Astrocyte (in vitro differentiated cells and primary cell): ENCODE results near the gene PYGL. TPM values are rescaled to one million over a fixed set of nuclear protein-coding genes. Genes with fewer than 3 reads are reported as not detected.

Experiments used
- DNase-seq: peaks from one replicate; pipeline ENCODE4 v3.0.0-alpha.2; 2010; ENCODE audit warnings: low read depth
- FAIRE-seq: peaks from 2 replicates; lab custom pipeline; 2011; peaks lifted over from hg19 to GRCh38; lab: Jason Lieb, UNC
- H2AFZ ChIP-seq: 2 replicates; pipeline ENCODE4 v1.6.0; 2012; ENCODE audit warnings: low read depth, low read length, inconsistent platforms
- H3K27ac ChIP-seq: 2 replicates; pipeline ENCODE4 v1.5.1; 2011; ENCODE audit warnings: low read depth, low read length, inconsistent platforms
- H3K27me3 ChIP-seq: 2 replicates; pipeline ENCODE4 v1.6.0; 2011; ENCODE audit warnings: low read length, inconsistent platforms; ENCODE audit not compliant: insufficient read depth
- H3K36me3 ChIP-seq: 2 replicates; pipeline ENCODE4 v1.5.1; 2011; ENCODE audit warnings: low read length, inconsistent platforms; ENCODE audit not compliant: insufficient read depth
- H3K4me1 ChIP-seq: 2 replicates; pipeline ENCODE4 v1.5.1; 2011; ENCODE audit warnings: low read length, inconsistent platforms; ENCODE audit not compliant: insufficient read depth
- H3K4me2 ChIP-seq: 2 replicates; pipeline ENCODE4 v1.6.0; 2012; ENCODE audit warnings: low read length, inconsistent platforms
- H3K4me3 ChIP-seq: 2 replicates; pipeline ENCODE4 v1.5.1; 2011; ENCODE audit warnings: low read depth, mild to moderate bottlenecking, low read length, inconsistent platforms; ENCODE audit not compliant: insufficient read depth
- H3K79me2 ChIP-seq: 2 replicates; pipeline ENCODE4 v1.6.0; 2012; ENCODE audit warnings: mild to moderate bottlenecking, low read length, inconsistent platforms; ENCODE audit not compliant: insufficient read depth
- H3K9ac ChIP-seq: 2 replicates; pipeline ENCODE4 v1.6.0; 2012; ENCODE audit warnings: mild to moderate bottlenecking, low read length, inconsistent platforms
- H3K9me3 ChIP-seq: 2 replicates; pipeline ENCODE4 v1.5.1; 2012; ENCODE audit warnings: low read depth, mild to moderate bottlenecking, low read length, inconsistent platforms; ENCODE audit not compliant: insufficient read depth
- H4K20me1 ChIP-seq: 2 replicates; pipeline ENCODE4 v1.6.0; 2012; ENCODE audit warnings: low read length, inconsistent platforms; ENCODE audit not compliant: insufficient read depth
- H3K27ac Mint-ChIP-seq: one replicate; pipeline ENCODE4 v1.8.0; 2021; ENCODE audit warnings: mild to moderate bottlenecking, mixed read lengths; ENCODE audit not compliant: unreplicated experiment
- H3K27me3 Mint-ChIP-seq: one replicate; pipeline ENCODE4 v1.8.0; 2021; ENCODE audit warnings: low read depth, mixed read lengths; ENCODE audit not compliant: unreplicated experiment
- H3K36me3 Mint-ChIP-seq: one replicate; pipeline ENCODE4 v1.8.0; 2021; ENCODE audit warnings: low read depth, mixed read lengths; ENCODE audit not compliant: unreplicated experiment
- H3K4me1 Mint-ChIP-seq: one replicate; pipeline ENCODE4 v1.8.0; 2021; ENCODE audit warnings: low read depth, mixed read lengths; ENCODE audit not compliant: unreplicated experiment
- H3K4me3 Mint-ChIP-seq: one replicate; pipeline ENCODE4 v1.8.0; 2021; ENCODE audit warnings: mild to moderate bottlenecking, moderate library complexity, mixed read lengths; ENCODE audit not compliant: unreplicated experiment
- H3K9me3 Mint-ChIP-seq: one replicate; pipeline ENCODE4 v1.8.0; 2021; ENCODE audit warnings: mild to moderate bottlenecking, mixed read lengths; ENCODE audit not compliant: unreplicated experiment
- CTCF ChIP-seq: IDR thresholded peaks from 2 replicates; pipeline ENCODE4 v1.5.1; 2011; ENCODE audit warnings: low read depth, mild to moderate bottlenecking, inconsistent platforms, low read length, moderate library complexity; ENCODE audit not compliant: insufficient read depth
- EZH2 ChIP-seq: IDR thresholded peaks from 2 replicates; pipeline ENCODE4 v1.6.1; 2012; ENCODE audit warnings: mild to moderate bottlenecking, low read length, inconsistent platforms; ENCODE audit not compliant: insufficient read depth
- total RNA-seq: library from RNA; stranded (reverse); gene quantifications from 2 replicates; pipeline ENCODE4 v1.2.1, GENCODE V29; 2021

PYGL gene
- total RNA-seq, 1 donor from 2014 or later = 97.6 TPM

- no peaks in the 10 kb centered on the region for H3K36me3 Mint-ChIP-seq
- TF ChIP-seq EZH2 (no peak), CTCF (no peak)
- H3K36me3 ChIP-seq = no peaks in the 10 kb centered on the region
- no peak overlapping the region for H2AFZ ChIP-seq
- no peaks in the 10 kb centered on the region for H3K9me3 ChIP-seq
- peaks cover 4% of the 10 kb centered on the region for H3K27me3 ChIP-seq
- H3K27ac Mint-ChIP-seq = no peak overlapping the region
- no peak overlapping the region for H3K9ac ChIP-seq
- H3K4me1 ChIP-seq = no peaks in the 10 kb centered on the region
- H3K4me2 ChIP-seq = no peak overlapping the region
- no peak overlapping the region for H3K4me3 Mint-ChIP-seq
- H4K20me1 ChIP-seq = no peaks in the 10 kb centered on the region
- peaks cover 2% of the 10 kb centered on the region for H3K9me3 Mint-ChIP-seq
- FAIRE-seq = no peak
- no peaks in the 10 kb centered on the region for H3K4me1 Mint-ChIP-seq
- peaks cover 3% of the 10 kb centered on the region for H3K27me3 Mint-ChIP-seq
- no peak overlapping the region for H3K4me3 ChIP-seq
- no peak for DNase-seq
- H3K27ac ChIP-seq = no peak overlapping the region
- H3K79me2 ChIP-seq = no peaks in the 10 kb centered on the region
Measured at GRCh38 chr14:50972734-50973133, 28.5 kb upstream of the PYGL start.

GRCh38 chr14:50970886-50971781, 26.9 kb upstream of the PYGL start:
- no peak for FAIRE-seq
- H3K36me3 ChIP-seq = no peaks in the 10 kb centered on the region
- H2AFZ ChIP-seq = no peak overlapping the region
- no peak overlapping the region for H3K9ac ChIP-seq
- H3K4me1 ChIP-seq = no peaks in the 10 kb centered on the region
- H3K79me2 ChIP-seq = no peaks in the 10 kb centered on the region
- H3K27me3 Mint-ChIP-seq = peaks cover 3% of the 10 kb centered on the region
- no peak overlapping the region for H3K27ac Mint-ChIP-seq
- H3K4me2 ChIP-seq = no peak overlapping the region
- peaks cover 2% of the 10 kb centered on the region for H3K27me3 ChIP-seq
- no peak for DNase-seq
- no peaks in the 10 kb centered on the region for H3K36me3 Mint-ChIP-seq
- H3K4me3 ChIP-seq = no peak overlapping the region
- H4K20me1 ChIP-seq = no peaks in the 10 kb centered on the region
- TF ChIP-seq EZH2 = no peak
- TF ChIP-seq CTCF = no peak
- H3K4me3 Mint-ChIP-seq = no peak overlapping the region
- H3K9me3 ChIP-seq = no peaks in the 10 kb centered on the region
- H3K4me1 Mint-ChIP-seq = no peaks in the 10 kb centered on the region
- H3K9me3 Mint-ChIP-seq = peaks cover 2% of the 10 kb centered on the region
- no peak overlapping the region for H3K27ac ChIP-seq

GRCh38 chr14:50967790-50968189, 23.5 kb upstream of the PYGL start:
- FAIRE-seq = no peak
- H2AFZ ChIP-seq = no peak overlapping the region
- H3K36me3 ChIP-seq = no peaks in the 10 kb centered on the region
- Mint-ChIP-seq H3K4me3 (no peak overlapping the region), H3K36me3 (no peaks in the 10 kb centered on the region), H3K9me3 (peaks cover 2% of the 10 kb centered on the region), H3K4me1 (peaks cover 4% of the 10 kb centered on the region), H3K27ac (no peak overlapping the region), H3K27me3 (no peaks in the 10 kb centered on the region)
- no peak for DNase-seq
- H3K27me3 ChIP-seq = peaks cover 2% of the 10 kb centered on the region
- no peak overlapping the region for H3K27ac ChIP-seq
- H3K4me3 ChIP-seq = no peak overlapping the region
- no peaks in the 10 kb centered on the region for H4K20me1 ChIP-seq
- peaks cover 11% of the 10 kb centered on the region for H3K4me1 ChIP-seq
- no peaks in the 10 kb centered on the region for H3K79me2 ChIP-seq
- no peak for TF ChIP-seq CTCF
- no peak for TF ChIP-seq EZH2
- H3K9ac ChIP-seq = no peak overlapping the region
- H3K4me2 ChIP-seq = no peak overlapping the region
- H3K9me3 ChIP-seq = no peaks in the 10 kb centered on the region
